HepG2 (cell line): ENCODE results near the gene CISD1. TPM values are rescaled to one million over a fixed set of nuclear protein-coding genes. Genes with fewer than 3 reads are reported as not detected.

Source experiments
- CEBPG ChIP-seq: IDR thresholded peaks from 2 replicates; pipeline ENCODE4 v1.6.1; 2016
- FOSL2 ChIP-seq: sonication (generic); formaldehyde crosslinking; IDR thresholded peaks from 2 replicates; pipeline ENCODE4 v1.4.0; 2020; ENCODE audit warnings: missing genetic modification reagents
- SUZ12 ChIP-seq: fragments of 150-350 bp; IDR thresholded peaks from 2 replicates; pipeline ENCODE4 v1.6.1; 2014; ENCODE audit warnings: low read depth, low read length
- XRCC5 ChIP-seq: fragments of 200-400 bp; formaldehyde crosslinking; optimal IDR thresholded peaks from 2 replicates; pipeline ENCODE3; 2017; ENCODE audit warnings: mild to moderate bottlenecking, low read length
- ZNF644 ChIP-seq: IDR thresholded peaks from 2 replicates; pipeline ENCODE4 v1.6.1; 2016; ENCODE audit warnings: low read depth
- polyA plus RNA-seq, 8 experiments: library from polyadenylated mRNA; depleted of rRNA in 3 of 8; stranded (reverse) in 7 of 8; unstranded in 1 of 8; fragments of >200 nt; fragmentation: Illumina TruSeq in 4 of 8; extraction: Trizol in 4 of 8; gene quantifications; 2 replicates each; pipeline versions ENCODE4 v1.2.1 to v1.2.3, GENCODE V29; 2011 to 2016; ENCODE audit warnings: low read depth in 4 of 8, missing spikeins in 1 of 8, mixed read lengths in 1 of 8; ENCODE audit not compliant: insufficient read depth in 1 of 8
- total RNA-seq, 5 experiments: library from RNA; depleted of rRNA; stranded (reverse); fragments of >200 nt; fragmentation: Illumina TruSeq; extraction: Trizol; gene quantifications; 2 replicates each; pipeline ENCODE4 v1.2.3, GENCODE V29; 2016; ENCODE audit warnings: low read depth in 1 of 5
- TF ChIP-seq, protein P1 (sequence below), 2 experiments: fragments of 450-650 bp in 1 of 2; sonication (generic) in 1 of 2; formaldehyde crosslinking in 1 of 2; IDR thresholded peaks; 2 replicates each; pipeline versions ENCODE4 v1.6.1 to v1.8.0; 2016 to 2022; ENCODE audit warnings: antibody characterized with exemption in 1 of 2, mild to moderate bottlenecking in 1 of 2, missing genetic modification reagents in 1 of 2
- TF ChIP-seq, protein P2 (sequence below): IDR thresholded peaks from 2 replicates; pipeline ENCODE4 v1.6.1; 2016; ENCODE audit warnings: missing biosample characterization, missing genetic modification reagents, low read depth
- TF ChIP-seq, protein P3 (sequence below): fragments of 450-650 bp; IDR thresholded peaks from 2 replicates; pipeline ENCODE4 v1.6.1; 2017
- TF ChIP-seq, protein P4 (sequence below): sonication (generic); formaldehyde crosslinking; IDR thresholded peaks from 2 replicates; pipeline ENCODE4 v1.4.0; 2020; ENCODE audit warnings: missing genetic modification reagents, mild to moderate bottlenecking, borderline replicate concordance
- TF ChIP-seq, protein P5 (sequence below), 2 experiments: sonication (generic) in 1 of 2; formaldehyde crosslinking in 1 of 2; IDR thresholded peaks; 2 replicates each; pipeline versions ENCODE4 v1.4.0 to v1.6.1; 2018 to 2020; ENCODE audit warnings: missing genetic modification reagents in 2 of 2, borderline replicate concordance in 1 of 2, low read depth in 1 of 2, mild to moderate bottlenecking in 1 of 2, missing biosample characterization in 1 of 2

Gene CISD1
- total and polyA plus RNA-seq, 2 of the 13 experiments (the other 11 are each of a cell fraction or from before 2014, with no cell fraction given): 63.4 to 78.9 TPM

DNA sequence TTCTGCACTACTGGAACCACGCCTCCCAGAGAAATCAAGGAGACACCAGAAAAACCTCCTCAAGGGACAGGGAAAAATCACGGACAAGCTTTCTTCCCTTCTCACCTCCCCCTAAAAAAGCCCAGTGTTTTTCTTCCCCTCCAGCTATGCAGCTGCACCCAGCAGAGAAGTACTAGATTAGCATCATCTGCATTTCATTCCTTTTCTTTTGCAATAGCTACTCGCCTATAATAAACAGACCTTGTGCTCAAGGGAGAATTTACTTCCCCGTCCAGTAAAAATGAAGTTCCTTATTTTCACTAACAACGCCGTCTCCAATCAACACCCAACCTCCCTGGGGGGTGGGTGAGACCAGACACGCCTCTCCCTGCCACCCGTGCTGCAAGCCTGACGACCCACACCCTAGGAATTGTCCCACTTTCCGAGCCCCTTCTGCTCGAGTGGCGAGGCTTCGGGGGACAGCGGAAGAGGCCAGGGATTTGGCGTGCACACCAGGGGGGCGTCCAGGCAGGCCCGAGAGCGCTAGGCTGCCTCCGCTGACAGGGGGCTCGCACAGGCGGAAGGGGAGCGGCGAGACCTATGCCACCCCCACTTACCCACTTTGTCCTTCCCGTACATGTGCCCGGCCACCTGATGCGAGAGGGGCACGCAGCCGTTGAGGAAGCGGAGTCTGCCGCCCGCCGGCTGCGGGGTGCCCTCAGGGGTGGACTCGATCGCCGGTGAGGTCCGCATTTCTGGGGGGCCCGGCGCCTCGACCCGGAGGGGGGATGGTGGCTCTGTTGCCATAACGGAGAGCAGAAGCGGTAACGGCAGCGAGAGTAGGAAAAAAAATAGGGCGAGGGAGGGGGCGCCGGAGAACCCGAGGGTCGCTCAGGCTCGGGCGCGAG is 1.9 kb upstream of the CISD1 start (continued):
- TF ChIP-seq, protein P1, sequence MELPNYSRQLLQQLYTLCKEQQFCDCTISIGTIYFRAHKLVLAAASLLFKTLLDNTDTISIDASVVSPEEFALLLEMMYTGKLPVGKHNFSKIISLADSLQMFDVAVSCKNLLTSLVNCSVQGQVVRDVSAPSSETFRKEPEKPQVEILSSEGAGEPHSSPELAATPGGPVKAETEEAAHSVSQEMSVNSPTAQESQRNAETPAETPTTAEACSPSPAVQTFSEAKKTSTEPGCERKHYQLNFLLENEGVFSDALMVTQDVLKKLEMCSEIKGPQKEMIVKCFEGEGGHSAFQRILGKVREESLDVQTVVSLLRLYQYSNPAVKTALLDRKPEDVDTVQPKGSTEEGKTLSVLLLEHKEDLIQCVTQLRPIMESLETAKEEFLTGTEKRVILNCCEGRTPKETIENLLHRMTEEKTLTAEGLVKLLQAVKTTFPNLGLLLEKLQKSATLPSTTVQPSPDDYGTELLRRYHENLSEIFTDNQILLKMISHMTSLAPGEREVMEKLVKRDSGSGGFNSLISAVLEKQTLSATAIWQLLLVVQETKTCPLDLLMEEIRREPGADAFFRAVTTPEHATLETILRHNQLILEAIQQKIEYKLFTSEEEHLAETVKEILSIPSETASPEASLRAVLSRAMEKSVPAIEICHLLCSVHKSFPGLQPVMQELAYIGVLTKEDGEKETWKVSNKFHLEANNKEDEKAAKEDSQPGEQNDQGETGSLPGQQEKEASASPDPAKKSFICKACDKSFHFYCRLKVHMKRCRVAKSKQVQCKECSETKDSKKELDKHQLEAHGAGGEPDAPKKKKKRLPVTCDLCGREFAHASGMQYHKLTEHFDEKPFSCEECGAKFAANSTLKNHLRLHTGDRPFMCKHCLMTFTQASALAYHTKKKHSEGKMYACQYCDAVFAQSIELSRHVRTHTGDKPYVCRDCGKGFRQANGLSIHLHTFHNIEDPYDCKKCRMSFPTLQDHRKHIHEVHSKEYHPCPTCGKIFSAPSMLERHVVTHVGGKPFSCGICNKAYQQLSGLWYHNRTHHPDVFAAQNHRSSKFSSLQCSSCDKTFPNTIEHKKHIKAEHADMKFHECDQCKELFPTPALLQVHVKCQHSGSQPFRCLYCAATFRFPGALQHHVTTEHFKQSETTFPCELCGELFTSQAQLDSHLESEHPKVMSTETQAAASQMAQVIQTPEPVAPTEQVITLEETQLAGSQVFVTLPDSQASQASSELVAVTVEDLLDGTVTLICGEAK (IDR thresholded peaks at IDR 0.05): no peak
- TF ChIP-seq, protein P1 (CRISPR knock-in tag; IDR thresholded peaks at IDR 0.05): no peak
- TF ChIP-seq FOSL2: no peak
- no peak for TF ChIP-seq SUZ12
- TF ChIP-seq, protein P2, sequence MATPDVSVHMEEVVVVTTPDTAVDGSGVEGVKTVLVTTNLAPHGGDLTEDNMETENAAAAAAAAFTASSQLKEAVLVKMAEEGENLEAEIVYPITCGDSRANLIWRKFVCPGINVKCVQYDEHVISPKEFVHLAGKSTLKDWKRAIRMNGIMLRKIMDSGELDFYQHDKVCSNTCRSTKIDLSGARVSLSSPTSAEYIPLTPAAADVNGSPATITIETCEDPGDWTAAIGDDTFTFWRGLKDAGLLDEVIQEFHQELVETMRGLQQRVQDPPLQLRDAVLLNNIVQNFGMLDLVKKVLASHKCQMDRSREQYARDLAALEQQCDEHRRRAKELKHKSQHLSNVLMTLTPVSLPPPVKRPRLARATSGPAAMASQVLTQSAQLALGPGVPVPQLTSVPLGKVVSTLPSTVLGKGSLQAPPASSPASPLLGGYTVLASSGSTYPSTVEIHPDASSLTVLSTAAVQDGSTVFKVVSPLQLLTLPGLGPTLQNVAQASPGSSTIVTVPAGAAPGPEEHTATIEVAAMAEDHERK (CRISPR knock-in tag): no peak
- TF ChIP-seq ZNF644 (CRISPR knock-in tag): no peak
- TF ChIP-seq, protein P3, sequence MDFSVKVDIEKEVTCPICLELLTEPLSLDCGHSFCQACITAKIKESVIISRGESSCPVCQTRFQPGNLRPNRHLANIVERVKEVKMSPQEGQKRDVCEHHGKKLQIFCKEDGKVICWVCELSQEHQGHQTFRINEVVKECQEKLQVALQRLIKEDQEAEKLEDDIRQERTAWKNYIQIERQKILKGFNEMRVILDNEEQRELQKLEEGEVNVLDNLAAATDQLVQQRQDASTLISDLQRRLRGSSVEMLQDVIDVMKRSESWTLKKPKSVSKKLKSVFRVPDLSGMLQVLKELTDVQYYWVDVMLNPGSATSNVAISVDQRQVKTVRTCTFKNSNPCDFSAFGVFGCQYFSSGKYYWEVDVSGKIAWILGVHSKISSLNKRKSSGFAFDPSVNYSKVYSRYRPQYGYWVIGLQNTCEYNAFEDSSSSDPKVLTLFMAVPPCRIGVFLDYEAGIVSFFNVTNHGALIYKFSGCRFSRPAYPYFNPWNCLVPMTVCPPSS: no peak
- TF ChIP-seq, protein P4, sequence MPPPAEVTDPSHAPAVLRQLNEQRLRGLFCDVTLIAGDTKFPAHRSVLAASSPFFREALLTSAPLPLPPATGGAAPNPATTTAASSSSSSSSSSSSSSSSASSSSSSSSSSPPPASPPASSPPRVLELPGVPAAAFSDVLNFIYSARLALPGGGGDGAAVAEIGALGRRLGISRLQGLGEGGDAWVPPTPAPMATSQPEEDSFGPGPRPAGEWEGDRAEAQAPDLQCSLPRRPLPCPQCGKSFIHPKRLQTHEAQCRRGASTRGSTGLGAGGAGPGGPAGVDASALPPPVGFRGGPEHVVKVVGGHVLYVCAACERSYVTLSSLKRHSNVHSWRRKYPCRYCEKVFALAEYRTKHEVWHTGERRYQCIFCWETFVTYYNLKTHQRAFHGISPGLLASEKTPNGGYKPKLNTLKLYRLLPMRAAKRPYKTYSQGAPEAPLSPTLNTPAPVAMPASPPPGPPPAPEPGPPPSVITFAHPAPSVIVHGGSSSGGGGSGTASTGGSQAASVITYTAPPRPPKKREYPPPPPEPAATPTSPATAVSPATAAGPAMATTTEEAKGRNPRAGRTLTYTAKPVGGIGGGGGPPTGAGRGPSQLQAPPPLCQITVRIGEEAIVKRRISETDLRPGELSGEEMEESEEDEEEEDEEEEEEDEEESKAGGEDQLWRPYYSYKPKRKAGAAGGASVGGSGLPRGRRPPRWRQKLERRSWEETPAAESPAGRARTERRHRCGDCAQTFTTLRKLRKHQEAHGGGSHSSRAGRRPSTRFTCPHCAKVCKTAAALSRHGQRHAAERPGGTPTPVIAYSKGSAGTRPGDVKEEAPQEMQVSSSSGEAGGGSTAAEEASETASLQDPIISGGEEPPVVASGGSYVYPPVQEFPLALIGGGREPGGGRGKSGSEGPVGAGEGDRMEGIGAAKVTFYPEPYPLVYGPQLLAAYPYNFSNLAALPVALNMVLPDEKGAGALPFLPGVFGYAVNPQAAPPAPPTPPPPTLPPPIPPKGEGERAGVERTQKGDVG: no peak
- TF ChIP-seq, protein P5, sequence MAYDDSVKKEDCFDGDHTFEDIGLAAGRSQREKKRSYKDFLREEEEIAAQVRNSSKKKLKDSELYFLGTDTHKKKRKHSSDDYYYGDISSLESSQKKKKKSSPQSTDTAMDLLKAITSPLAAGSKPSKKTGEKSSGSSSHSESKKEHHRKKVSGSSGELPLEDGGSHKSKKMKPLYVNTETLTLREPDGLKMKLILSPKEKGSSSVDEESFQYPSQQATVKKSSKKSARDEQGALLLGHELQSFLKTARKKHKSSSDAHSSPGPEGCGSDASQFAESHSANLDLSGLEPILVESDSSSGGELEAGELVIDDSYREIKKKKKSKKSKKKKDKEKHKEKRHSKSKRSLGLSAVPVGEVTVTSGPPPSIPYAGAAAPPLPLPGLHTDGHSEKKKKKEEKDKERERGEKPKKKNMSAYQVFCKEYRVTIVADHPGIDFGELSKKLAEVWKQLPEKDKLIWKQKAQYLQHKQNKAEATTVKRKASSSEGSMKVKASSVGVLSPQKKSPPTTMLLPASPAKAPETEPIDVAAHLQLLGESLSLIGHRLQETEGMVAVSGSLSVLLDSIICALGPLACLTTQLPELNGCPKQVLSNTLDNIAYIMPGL (CRISPR knock-in tag; IDR thresholded peaks at IDR 0.05; ENCODE audit: borderline replicate concordance in 1 of 2, low read depth in 1 of 2): peak in 1 of 2 experiments; percentile 44; a peak in 2 of 4 replicates
- TF ChIP-seq XRCC5: peak; percentile 22
- no peak for TF ChIP-seq CEBPG (CRISPR knock-in tag)
